ENCODE measurements around the gene FIBP. TPM values are rescaled to one million over a fixed set of nuclear protein-coding genes. Genes with fewer than 3 reads are reported as not detected.

Gene FIBP
- total and polyA plus RNA-seq, 2 donors (not counting 3 experiments of a cell fraction or from before 2014, with no cell fraction given), result 105 to 162 TPM

- ChIA-PET CTCF (interaction anchor here (0.9 to 4.9 kb wide), 2 partner anchors 27 to 33 kb away, joined by 4 to 73 read pairs; partner anchors contain the start of genes CCDC85B and FIBP), POLR2A (interaction anchor here (0.9 to 2.1 kb wide), 4 partner anchors 16 to 58 kb away, joined by 3 to 7 read pairs (median 5); partner anchors contain the start of genes CCDC85B and FOSL1)
- Histone ChIP-seq H2AFZ (ENCODE audit: low read depth, low read length) (no peak overlapping the region), H3K9ac (replicated peaks; ENCODE audit: extremely low read depth, insufficient read depth, low read length) (peak overlapping the region; percentile 92), H3K79me2 (ENCODE audit: control insufficient read depth, insufficient read depth, low read length) (peaks cover 37% of the 10 kb centered on the region), H3K27me3 (ENCODE audit: control insufficient read depth in 2 of 2, insufficient read depth in 2 of 2, low read length in 2 of 2) (no peaks in the 10 kb centered on the region), H3K36me3 (ENCODE audit: control insufficient read depth in 2 of 2, extremely low read depth in 1 of 2, insufficient read depth in 2 of 2, low read length in 2 of 2) (peaks cover 4 to 5% of the 10 kb centered on the region in 2 experiments), H3K9me3 (replicated peaks; ENCODE audit: control insufficient read depth, insufficient read depth, low read length) (no peaks in the 10 kb centered on the region), H3K9me1 (replicated peaks; ENCODE audit: control insufficient read depth, extremely low read depth, insufficient read depth, low read length) (no peaks in the 10 kb centered on the region), H3K4me1 (ENCODE audit: control insufficient read depth, extremely low read depth, insufficient read depth, low read length) (peaks cover 55% of the 10 kb centered on the region), H4K20me1 (replicated peaks; ENCODE audit: control insufficient read depth, extremely low read depth, insufficient read depth, low read length) (no peaks in the 10 kb centered on the region), H3K27ac (ENCODE audit: insufficient read depth, low read depth, low read length) (peak overlapping the region; percentile 92), H3K4me3 (replicated peaks in 1 of 3; ENCODE audit: insufficient read depth in 1 of 3, low read depth in 1 of 3, low read length in 3 of 3) (peak overlapping the region; percentile 46 to 90 (median 71)), H3K4me2 (ENCODE audit: insufficient read depth, low read length) (peak overlapping the region; percentile 69)
- intact Hi-C loops (cut with micrococcal nuclease) (loop anchor here (5.0 kb wide), 1 partner anchor 135 kb away; the partner anchor contains the start of gene SF3B2), dilution Hi-C loops (cut with MboI; ENCODE audit: extremely low pct_ligation_motif_present, low sequenced_read_pairs) (no loop called here)
- FAIRE-seq, result no peak
- TF ChIP-seq POLR2A (IDR thresholded peaks at IDR 0.05; ENCODE audit: low read depth, low read length), result peak; percentile 16
- no peak for TF ChIP-seq GATA2 (IDR thresholded peaks at IDR 0.05; ENCODE audit: insufficient read depth, insufficient read length, low read depth, low read length)
- DNase-seq (ENCODE audit: low read depth, low spot score), result no peak
- BruUV-seq (replicated peaks), result TSS peak; percentile 30
These were observed 29.4 kb upstream of the FIBP start for GRCh38 chr11:65917434-65918210.

DNA sequence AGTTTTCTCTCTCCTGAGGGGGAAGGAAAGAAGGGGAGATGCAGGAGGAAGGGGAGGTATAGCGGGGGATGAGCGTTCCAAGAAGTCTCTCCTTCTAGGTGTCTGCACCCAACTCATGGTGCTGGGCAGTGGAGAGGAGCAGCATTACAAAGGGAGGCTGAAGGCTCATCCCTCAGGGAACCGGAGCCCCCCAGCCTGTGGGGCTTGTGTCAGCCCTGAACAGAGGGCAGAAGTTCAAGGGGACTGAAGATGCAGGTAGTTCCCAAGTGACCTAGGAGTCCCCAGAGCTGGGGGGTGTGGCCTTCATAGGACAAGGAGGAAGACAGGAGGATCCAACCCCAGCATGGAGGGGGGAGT is 28.8 kb upstream of the FIBP start:
- H3K4me2 ChIP-seq (ENCODE audit: insufficient read depth, low read length), result peak overlapping the region; percentile 69
- intact Hi-C loops (cut with micrococcal nuclease) (loop anchor here (5.0 kb wide), 1 partner anchor 135 kb away; the partner anchor contains the start of gene SF3B2), dilution Hi-C loops (cut with MboI; ENCODE audit: extremely low pct_ligation_motif_present, low sequenced_read_pairs) (no loop called here)
- CTCF ChIA-PET, result interaction anchor here (4.9 kb wide), 1 partner anchor 27 kb away, joined by 73 read pairs; the partner anchor contains the start of genes CCDC85B and FIBP
- no peak for DNase-seq (ENCODE audit: low read depth, low spot score)
- peaks cover 37% of the 10 kb centered on the region for H3K79me2 ChIP-seq (ENCODE audit: control insufficient read depth, insufficient read depth, low read length)
- peaks cover 0 to 2% of the 10 kb centered on the region in 2 experiments for H3K36me3 ChIP-seq (ENCODE audit: control insufficient read depth in 2 of 2, extremely low read depth in 1 of 2, insufficient read depth in 2 of 2, low read length in 2 of 2)
- peak overlapping the region; percentile 92 for H3K27ac ChIP-seq (ENCODE audit: insufficient read depth, low read depth, low read length)
- no peak overlapping the region for H2AFZ ChIP-seq (ENCODE audit: low read depth, low read length)
- peak overlapping the region in 1 of 3 experiments; percentile 5 for H3K4me3 ChIP-seq (replicated peaks in 1 of 3; ENCODE audit: insufficient read depth in 1 of 3, low read depth in 1 of 3, low read length in 3 of 3)
- H3K4me1 ChIP-seq (ENCODE audit: control insufficient read depth, extremely low read depth, insufficient read depth, low read length), result peaks cover 61% of the 10 kb centered on the region
- no TSS peak for BruUV-seq (replicated peaks)
- no peak overlapping the region for H3K9ac ChIP-seq (replicated peaks; ENCODE audit: extremely low read depth, insufficient read depth, low read length)
- no peaks in the 10 kb centered on the region for H3K9me1 ChIP-seq (replicated peaks; ENCODE audit: control insufficient read depth, extremely low read depth, insufficient read depth, low read length)
- no peaks in the 10 kb centered on the region for H4K20me1 ChIP-seq (replicated peaks; ENCODE audit: control insufficient read depth, extremely low read depth, insufficient read depth, low read length)
- no peaks in the 10 kb centered on the region for H3K27me3 ChIP-seq (ENCODE audit: control insufficient read depth in 2 of 2, insufficient read depth in 2 of 2, low read length in 2 of 2)
- H3K9me3 ChIP-seq (replicated peaks; ENCODE audit: control insufficient read depth, insufficient read depth, low read length), result no peaks in the 10 kb centered on the region
- FAIRE-seq, result no peak
- TF ChIP-seq POLR2A (IDR thresholded peaks at IDR 0.05; ENCODE audit: low read depth, low read length) (peak; percentile 12), FOS (IDR thresholded peaks at IDR 0.05; ENCODE audit: borderline replicate concordance, insufficient read depth, low read length) (no peak)
- POLR2A ChIA-PET, result interaction anchor here (1.5 to 2.1 kb wide), 3 partner anchors 17 to 26 kb away, joined by 6 to 17 read pairs (median 7); partner anchors contain the start of genes CCDC85B and FOSL1
